Ectodermal cell (in vitro differentiated cells): ENCODE data around the gene GRIA2.

Experiments
- H3K27ac ChIP-seq: 2 replicates; pipeline ENCODE4 v1.7.0; 2013; ENCODE audit warnings: mild to moderate bottlenecking, low read depth, low read length; ENCODE audit not compliant: insufficient read depth, poor library complexity, severe bottlenecking
- H3K27me3 ChIP-seq: 2 replicates; pipeline ENCODE4 v1.7.0; 2013; ENCODE audit warnings: mild to moderate bottlenecking, low read length; ENCODE audit not compliant: insufficient read depth, control insufficient read depth, poor library complexity, severe bottlenecking
- H3K36me3 ChIP-seq: one replicate; pipeline ENCODE4 v1.7.0; 2013; ENCODE audit warnings: low read length; ENCODE audit not compliant: control insufficient read depth, insufficient read depth
- H3K4me1 ChIP-seq: one replicate; pipeline ENCODE4 v1.7.0; 2013; ENCODE audit warnings: low read length; ENCODE audit not compliant: control insufficient read depth, insufficient read depth
- H3K4me3 ChIP-seq: 2 replicates; pipeline ENCODE4 v1.7.0; 2013; ENCODE audit warnings: low read depth, low read length, control low read depth; ENCODE audit not compliant: insufficient read depth
- H3K9me3 ChIP-seq: 2 replicates; pipeline ENCODE4 v1.7.0; 2013; ENCODE audit warnings: mild to moderate bottlenecking, low read length, moderate library complexity; ENCODE audit not compliant: control insufficient read depth
- WGBS, 2 experiments: methylation state at CpG; one replicate each; pipeline ENCODE4 v1.1.7; 2013; ENCODE audit warnings: missing lambda C conversion rate in 2 of 2; 5-methylcytosine and 5-hydroxymethylcytosine counted together

Gene GRIA2

DNA sequence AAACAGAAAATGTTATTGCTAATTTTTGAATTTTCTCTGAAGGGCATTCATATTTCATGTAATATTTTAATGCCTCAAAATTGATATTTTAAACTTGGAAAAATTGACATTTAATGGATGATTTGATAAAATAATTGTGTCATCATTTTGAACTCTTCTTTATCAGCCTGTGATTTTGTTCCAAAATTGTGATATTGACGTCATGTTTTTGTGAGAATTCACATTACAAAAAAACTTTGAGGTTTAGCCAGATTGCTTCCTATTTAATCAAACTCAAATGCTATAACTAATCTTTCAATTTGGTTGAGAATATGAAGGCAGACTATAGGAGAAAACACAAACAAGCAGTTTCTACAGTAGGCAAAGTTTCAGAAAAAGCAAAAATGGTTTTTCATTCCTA is 137.4 kb downstream of the GRIA2 start:
- WGBS, 2 experiments, result 89% methylated on average over 1 of the region's 1 CpG; no CpG with 5 or more reads in 1 of the 2 experiments
- Histone ChIP-seq H3K27ac (no peak overlapping the region), H3K27me3 (no peaks in the 10 kb centered on the region), H3K4me3 (no peak overlapping the region), H3K9me3 (no peaks in the 10 kb centered on the region), H3K4me1 (no peaks in the 10 kb centered on the region), H3K36me3 (no peaks in the 10 kb centered on the region)

GRCh38 chr4:157358439-157358838 is 137.9 kb downstream of the GRIA2 start:
- 95 to 100% methylated on average over 1 of the region's 1 CpG for WGBS, 2 experiments
- no peaks in the 10 kb centered on the region for H3K9me3 ChIP-seq
- H3K4me1 ChIP-seq, result no peaks in the 10 kb centered on the region
- H3K27me3 ChIP-seq, result no peaks in the 10 kb centered on the region
- no peak overlapping the region for H3K27ac ChIP-seq
- H3K36me3 ChIP-seq, result no peaks in the 10 kb centered on the region
- H3K4me3 ChIP-seq, result no peak overlapping the region

GRCh38 chr4:157358851-157359250 is 138.3 kb downstream of the GRIA2 start:
- no CpG with 5 or more reads among the region's 1 CpG for WGBS, 2 experiments
- Histone ChIP-seq H3K36me3 (no peaks in the 10 kb centered on the region), H3K4me3 (no peak overlapping the region), H3K27ac (no peak overlapping the region), H3K27me3 (no peaks in the 10 kb centered on the region), H3K9me3 (no peaks in the 10 kb centered on the region), H3K4me1 (no peaks in the 10 kb centered on the region)

DNA sequence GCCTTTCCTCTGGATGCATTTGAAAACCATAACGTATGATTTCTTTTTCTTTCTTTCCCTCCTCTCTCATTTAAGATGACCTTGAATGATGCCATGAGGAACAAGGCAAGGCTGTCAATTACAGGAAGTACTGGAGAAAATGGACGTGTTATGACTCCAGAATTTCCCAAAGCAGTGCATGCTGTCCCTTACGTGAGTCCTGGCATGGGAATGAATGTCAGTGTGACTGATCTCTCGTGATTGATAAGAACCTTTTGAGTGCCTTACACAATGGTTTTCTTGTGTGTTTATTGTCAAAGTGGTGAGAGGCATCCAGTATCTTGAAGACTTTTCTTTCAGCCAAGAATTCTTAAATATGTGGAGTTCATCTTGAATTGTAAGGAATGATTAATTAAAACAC is 142.8 kb downstream of the GRIA2 start:
- H3K27ac ChIP-seq, result no peak overlapping the region
- H3K27me3 ChIP-seq, result no peaks in the 10 kb centered on the region
- no peak overlapping the region for H3K4me3 ChIP-seq
- no peaks in the 10 kb centered on the region for H3K4me1 ChIP-seq
- no peaks in the 10 kb centered on the region for H3K36me3 ChIP-seq
- 78 to 79% methylated on average over 4 of the region's 4 CpGs for WGBS, 2 experiments
- no peaks in the 10 kb centered on the region for H3K9me3 ChIP-seq

GRCh38 chr4:157372154-157372553 is 151.6 kb downstream of the GRIA2 start:
- 87 to 88% methylated on average over 2 of the region's 3 CpGs for WGBS, 2 experiments

DNA sequence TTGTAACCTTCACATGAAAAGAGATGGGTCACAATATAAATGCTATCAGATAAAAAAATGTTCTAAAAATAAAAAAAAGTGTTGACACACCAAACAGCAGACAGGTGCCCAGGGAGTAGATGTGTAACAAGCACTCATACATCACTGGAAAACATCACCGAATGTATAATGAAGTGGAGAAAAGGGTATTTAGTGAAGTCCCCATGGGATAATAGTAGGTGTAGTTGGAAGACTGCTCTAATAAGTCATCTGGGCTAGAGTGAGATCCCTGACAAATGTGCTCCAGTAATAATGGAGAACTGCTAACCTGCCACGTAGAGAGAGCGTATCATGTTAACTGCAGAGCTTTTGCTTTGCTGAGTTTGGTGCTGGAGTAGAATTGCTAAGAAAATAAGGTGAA is 152.0 kb downstream of the GRIA2 start:
- WGBS, 2 experiments, result 92% methylated on average over 3 of the region's 3 CpGs
- no peaks in the 10 kb centered on the region for H3K9me3 ChIP-seq
- H3K27me3 ChIP-seq, result no peaks in the 10 kb centered on the region
- no peak overlapping the region for H3K27ac ChIP-seq
- no peaks in the 10 kb centered on the region for H3K4me1 ChIP-seq
- no peaks in the 10 kb centered on the region for H3K36me3 ChIP-seq
- H3K4me3 ChIP-seq, result no peak overlapping the region

More at GRCh38 chr4:157372154-157372553, 151.6 kb downstream of the GRIA2 start:
- no peaks in the 10 kb centered on the region for H3K36me3 ChIP-seq
- H3K4me1 ChIP-seq, result no peaks in the 10 kb centered on the region
- no peak overlapping the region for H3K27ac ChIP-seq
- H3K9me3 ChIP-seq, result no peaks in the 10 kb centered on the region
- no peak overlapping the region for H3K4me3 ChIP-seq
- no peaks in the 10 kb centered on the region for H3K27me3 ChIP-seq

DNA sequence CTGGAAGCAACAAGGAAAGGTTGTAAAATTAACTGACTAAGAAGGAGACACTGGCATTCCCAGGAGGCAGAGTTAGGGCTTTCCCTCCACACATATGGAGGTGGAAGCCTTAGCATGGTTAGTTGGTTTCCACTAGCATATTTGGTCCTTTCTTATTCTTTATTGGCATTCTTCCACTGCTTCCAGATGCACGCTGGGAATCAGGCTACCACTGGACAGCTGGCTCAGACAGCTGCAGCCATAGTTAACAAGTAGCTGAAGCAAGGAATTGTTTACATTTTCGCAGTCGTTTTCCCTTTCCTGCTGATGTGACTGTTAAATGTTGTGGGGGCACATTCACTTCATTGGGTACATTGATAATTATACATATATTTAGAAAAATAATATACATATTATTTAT is 169.2 kb downstream of the GRIA2 start:
- no peak overlapping the region for H3K4me3 ChIP-seq
- no peaks in the 10 kb centered on the region for H3K36me3 ChIP-seq
- WGBS, 2 experiments, result 87 to 93% methylated on average over 3 of the region's 3 CpGs
- no peaks in the 10 kb centered on the region for H3K4me1 ChIP-seq
- no peaks in the 10 kb centered on the region for H3K9me3 ChIP-seq
- H3K27me3 ChIP-seq, result no peaks in the 10 kb centered on the region
- no peak overlapping the region for H3K27ac ChIP-seq

DNA sequence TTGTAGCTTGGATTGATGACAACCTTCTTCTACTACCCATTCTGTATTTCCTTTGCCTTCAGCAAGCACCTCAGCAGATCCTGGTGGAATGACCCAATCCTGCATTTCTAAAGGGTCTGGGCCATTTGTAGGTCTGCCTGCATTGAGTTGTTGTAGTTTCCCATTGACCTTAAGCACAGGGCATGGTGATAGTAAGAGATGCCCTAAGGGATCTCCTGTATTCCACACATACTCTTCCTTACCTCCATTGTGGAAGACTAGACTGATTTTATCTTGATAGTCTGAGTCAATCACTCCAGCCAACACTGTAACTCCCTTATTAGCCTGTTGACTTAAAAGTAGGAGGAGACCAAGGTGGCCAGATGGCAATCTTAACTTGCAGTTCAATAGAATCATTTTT is 184.5 kb downstream of the GRIA2 start:
- no peaks in the 10 kb centered on the region for H3K36me3 ChIP-seq
- no peaks in the 10 kb centered on the region for H3K27me3 ChIP-seq
- H3K4me1 ChIP-seq, result no peaks in the 10 kb centered on the region
- H3K27ac ChIP-seq, result no peak overlapping the region
- no peak overlapping the region for H3K4me3 ChIP-seq
- no peaks in the 10 kb centered on the region for H3K9me3 ChIP-seq
